HEK293 (cell line): ENCODE results near the gene JAKMIP1.

Experiments
- CTCF ChIA-PET: fragments of 350-600 bp; formaldehyde crosslinking; extraction: SDS; loops from one replicate; lab custom pipeline; 2021; ENCODE audit warnings: antibody characterized with exemption; lab: Yijun Ruan, JAX
- POLR2A ChIA-PET: fragments of 300-600 bp; formaldehyde crosslinking; extraction: SDS; loops from one replicate; lab custom pipeline; 2020; ENCODE audit warnings: antibody characterized with exemption, inconsistent platforms; lab: Yijun Ruan, JAX
- H3K27ac ChIP-seq: fragments of 200-500 bp; sonication (Bioruptor generic); 2 replicates; pipeline ENCODE4 v1.5.1; 2014; ENCODE audit warnings: low read depth, low read length, control low read depth, inconsistent platforms; ENCODE audit errors: extremely low read depth
- H3K36me3 ChIP-seq, 2 experiments: fragments of 200-500 bp in 1 of 2; sonication (Bioruptor generic) in 1 of 2; 1 replicate in 1 of 2; 2 replicates in 1 of 2; pipeline ENCODE4 v1.5.1; 2014 to 2017; ENCODE audit warnings: inconsistent platforms in 2 of 2, low read length in 2 of 2; ENCODE audit not compliant: control insufficient read depth in 2 of 2, insufficient read depth in 1 of 2
- H3K4me1 ChIP-seq: fragments of 200-500 bp; sonication (Bioruptor generic); 2 replicates; pipeline ENCODE4 v1.5.1; 2014; ENCODE audit warnings: mild to moderate bottlenecking, low read length, inconsistent platforms; ENCODE audit not compliant: control insufficient read depth, insufficient read depth
- H3K4me3 ChIP-seq: 2 replicates; pipeline ENCODE4 v1.5.1; 2011; ENCODE audit warnings: low read depth, mild to moderate bottlenecking, control low read depth, low read length, moderate library complexity
- H3K9me3 ChIP-seq: fragments of 200-500 bp; sonication (Bioruptor generic); 2 replicates; pipeline ENCODE4 v1.5.1; 2014; ENCODE audit warnings: low read depth, low read length, inconsistent platforms; ENCODE audit not compliant: control insufficient read depth, insufficient read depth
- ELK4 ChIP-seq: IDR thresholded peaks from 2 replicates; pipeline ENCODE4 v1.6.1; 2011; ENCODE audit warnings: mild to moderate bottlenecking, low read depth, low read length, borderline replicate concordance
- RBAK ChIP-seq: fragments of 450-650 bp; formaldehyde crosslinking; IDR thresholded peaks from 2 replicates; pipeline ENCODE4 v1.5.1; 2016; ENCODE audit warnings: missing biosample characterization, missing genetic modification characterization
- ZBTB17 ChIP-seq: fragments of 450-650 bp; formaldehyde crosslinking; IDR thresholded peaks from 2 replicates; pipeline ENCODE4 v1.5.1; 2016; ENCODE audit warnings: missing biosample characterization, missing genetic modification characterization
- ZIC2 ChIP-seq: fragments of 450-650 bp; formaldehyde crosslinking; IDR thresholded peaks from 2 replicates; pipeline ENCODE4 v1.5.1; 2016; ENCODE audit warnings: missing biosample characterization, missing genetic modification characterization
- ZNF138 ChIP-seq: fragments of 450-650 bp; formaldehyde crosslinking; IDR thresholded peaks from 2 replicates; pipeline ENCODE4 v1.5.1; 2016; ENCODE audit warnings: missing biosample characterization, missing genetic modification characterization, borderline replicate concordance
- ZNF140 ChIP-seq: fragments of 450-650 bp; formaldehyde crosslinking; IDR thresholded peaks from 2 replicates; pipeline ENCODE4 v1.5.1; 2016; ENCODE audit warnings: missing biosample characterization, missing genetic modification characterization
- ZNF148 ChIP-seq: fragments of 450-650 bp; formaldehyde crosslinking; IDR thresholded peaks from 2 replicates; pipeline ENCODE4 v1.5.0; 2017; ENCODE audit warnings: missing biosample characterization, missing genetic modification characterization, borderline replicate concordance
- ZNF169 ChIP-seq: fragments of 450-650 bp; formaldehyde crosslinking; IDR thresholded peaks from 2 replicates; pipeline ENCODE4 v1.5.1; 2016; ENCODE audit warnings: missing biosample characterization, missing genetic modification characterization
- ZNF280C ChIP-seq: fragments of 450-650 bp; formaldehyde crosslinking; IDR thresholded peaks from 2 replicates; pipeline ENCODE4 v1.5.1; 2016; ENCODE audit warnings: missing biosample characterization, missing genetic modification characterization
- ZNF426 ChIP-seq: fragments of 450-650 bp; formaldehyde crosslinking; IDR thresholded peaks from 2 replicates; pipeline ENCODE4 v1.5.1; 2017; ENCODE audit warnings: missing biosample characterization, missing genetic modification characterization, mild to moderate bottlenecking, inconsistent platforms, moderate library complexity
- ZNF544 ChIP-seq: fragments of 450-650 bp; formaldehyde crosslinking; IDR thresholded peaks from 2 replicates; pipeline ENCODE4 v1.5.0; 2017; ENCODE audit warnings: missing biosample characterization, missing genetic modification characterization
- ZNF549 ChIP-seq: fragments of 450-650 bp; IDR thresholded peaks from 2 replicates; pipeline ENCODE4 v1.5.1; 2018; ENCODE audit warnings: missing biosample characterization, missing genetic modification characterization, mild to moderate bottlenecking, inconsistent platforms, moderate library complexity
- ZNF596 ChIP-seq: fragments of 450-650 bp; IDR thresholded peaks from 2 replicates; pipeline ENCODE4 v1.5.0; 2018; ENCODE audit warnings: missing biosample characterization, mild to moderate bottlenecking, missing genetic modification characterization, moderate library complexity
- ZNF701 ChIP-seq: fragments of 450-650 bp; formaldehyde crosslinking; IDR thresholded peaks from 2 replicates; pipeline ENCODE4 v1.5.1; 2016; ENCODE audit warnings: missing biosample characterization, missing genetic modification characterization
- ZNF830 ChIP-seq: fragments of 450-650 bp; IDR thresholded peaks from 2 replicates; pipeline ENCODE4 v1.5.0; 2018; ENCODE audit warnings: missing biosample characterization, missing genetic modification characterization, low read depth, mild to moderate bottlenecking, moderate library complexity
- ZNF843 ChIP-seq: fragments of 450-650 bp; formaldehyde crosslinking; IDR thresholded peaks from 2 replicates; pipeline ENCODE4 v1.5.1; 2016; ENCODE audit warnings: missing biosample characterization, missing genetic modification characterization
- ZSCAN16 ChIP-seq: fragments of 450-650 bp; formaldehyde crosslinking; IDR thresholded peaks from 2 replicates; pipeline ENCODE4 v1.5.1; 2016; ENCODE audit warnings: missing biosample characterization, missing genetic modification characterization

Gene JAKMIP1

GRCh38 chr4:6172093-6172926 is 28.0 kb downstream of the JAKMIP1 start:
- TF ChIP-seq ZNF138 (tag by site-specific recombination) (no peak), ZNF280C (no peak), ZNF701 (tag by site-specific recombination) (no peak), ZNF426 (tag by site-specific recombination) (no peak), ZBTB17 (no peak), ZNF148 (no peak), ZSCAN16 (tag by site-specific recombination) (no peak), ZNF544 (no peak), ZNF843 (no peak), ZNF596 (tag by site-specific recombination) (no peak)
- TF ChIP-seq, all 188 proteins: peak for 0
- H3K4me3 ChIP-seq: no peak overlapping the region
- CTCF ChIA-PET: no interaction called here
- POLR2A ChIA-PET: no interaction called here
- no peaks in the 10 kb centered on the region for H3K36me3 ChIP-seq
- H3K9me3 ChIP-seq: no peaks in the 10 kb centered on the region
- no peak overlapping the region for H3K27ac ChIP-seq
- H3K4me1 ChIP-seq: no peaks in the 10 kb centered on the region

- no peak overlapping the region for H3K4me3 ChIP-seq
- TF ChIP-seq ZNF169 (tag by site-specific recombination) (no peak), ELK4 (no peak), ZNF830 (tag by site-specific recombination) (no peak), ZIC2 (tag by site-specific recombination) (no peak), ZNF140 (tag by site-specific recombination) (no peak)
- no peak overlapping the region for H3K27ac ChIP-seq
- POLR2A ChIA-PET: no interaction called here
- no peaks in the 10 kb centered on the region for H3K4me1 ChIP-seq
- CTCF ChIA-PET: no interaction called here
- no peaks in the 10 kb centered on the region for H3K9me3 ChIP-seq
- H3K36me3 ChIP-seq: no peaks in the 10 kb centered on the region
These were observed 31.1 kb downstream of the JAKMIP1 start for GRCh38 chr4:6169239-6169638.

GRCh38 chr4:6165766-6166165 is 34.6 kb downstream of the JAKMIP1 start:
- Histone ChIP-seq H3K9me3 (no peaks in the 10 kb centered on the region), H3K4me1 (no peaks in the 10 kb centered on the region), H3K4me3 (no peak overlapping the region), H3K27ac (no peak overlapping the region), H3K36me3 (no peaks in the 10 kb centered on the region)
- TF ChIP-seq RBAK (no peak), ZNF549 (tag by site-specific recombination) (no peak)
- ChIA-PET POLR2A (no interaction called here), CTCF (no interaction called here)
